ENCODE measurements around the gene PTP4A2.

Gene PTP4A2

GRCh38 chr1:31938184-31938975 lies at the start of gene PTP4A2:
PTP4A2 (minus strand) TSS chr1:31938368; CDS start chr1:31919065, 19,303 bp downstream.
- no peak within 1 kb of the TSS for H3K27ac ChIP-seq (ENCODE audit: low read length)
- no peaks in the 10 kb centered on the region; the same call in 1 of the 2 replicates for H3K4me1 ChIP-seq (ENCODE audit: control insufficient read depth, insufficient read depth, low read length)
- WGBS (ENCODE audit: insufficient coverage, insufficient read length), result no CpG with 5 or more reads among the region's 82 CpGs
- no peaks in the 10 kb centered on the region for H3K27me3 ChIP-seq (ENCODE audit: control insufficient read depth, insufficient read depth, low read length)
- peak; percentile 95 for DNase-seq (ENCODE audit: low read depth, low spot score)
- peak within 1 kb of the TSS; percentile 96 for H3K4me3 ChIP-seq (ENCODE audit: low read length)
- no peaks in the 10 kb centered on the region for H3K9me3 ChIP-seq (ENCODE audit: control insufficient read depth, insufficient read depth, low read length)
- no peaks in the 10 kb centered on the region for H3K36me3 ChIP-seq (ENCODE audit: control insufficient read depth, insufficient read depth, low read length)

- no peak for DNase-seq (ENCODE audit: low read depth, low spot score)
- H3K27me3 ChIP-seq (ENCODE audit: control insufficient read depth, insufficient read depth, low read length), result no peaks in the 10 kb centered on the region; the same call in 1 of the 2 replicates
- H3K4me1 ChIP-seq (ENCODE audit: control insufficient read depth, insufficient read depth, low read length), result no peaks in the 10 kb centered on the region
- H3K27ac ChIP-seq (ENCODE audit: low read length), result no peak overlapping the region
- WGBS (ENCODE audit: insufficient coverage, insufficient read length), result no CpG with 5 or more reads among the region's 9 CpGs
- H3K9me3 ChIP-seq (ENCODE audit: control insufficient read depth, insufficient read depth, low read length), result no peaks in the 10 kb centered on the region
- no peak overlapping the region for H3K4me3 ChIP-seq (ENCODE audit: low read length)
- no peaks in the 10 kb centered on the region for H3K36me3 ChIP-seq (ENCODE audit: control insufficient read depth, insufficient read depth, low read length)
Measured at GRCh38 chr1:31987135-31987619, 49.0 kb upstream of the PTP4A2 start.

- H3K27me3 ChIP-seq (ENCODE audit: control insufficient read depth, insufficient read depth, low read length), result no peaks in the 10 kb centered on the region
- no peak overlapping the region for H3K4me3 ChIP-seq (ENCODE audit: low read length)
- DNase-seq (ENCODE audit: low read depth, low spot score), result no peak
- H3K9me3 ChIP-seq (ENCODE audit: control insufficient read depth, insufficient read depth, low read length), result no peaks in the 10 kb centered on the region
- no peaks in the 10 kb centered on the region for H3K36me3 ChIP-seq (ENCODE audit: control insufficient read depth, insufficient read depth, low read length)
- H3K4me1 ChIP-seq (ENCODE audit: control insufficient read depth, insufficient read depth, low read length), result no peaks in the 10 kb centered on the region
- no CpG with 5 or more reads among the region's 4 CpGs for WGBS (ENCODE audit: insufficient coverage, insufficient read length)
- H3K27ac ChIP-seq (ENCODE audit: low read length), result no peak overlapping the region
Measured at GRCh38 chr1:31985430-31985829, 47.3 kb upstream of the PTP4A2 start.

- Histone ChIP-seq H3K27me3 (ENCODE audit: control insufficient read depth, insufficient read depth, low read length) (no peaks in the 10 kb centered on the region), H3K9me3 (ENCODE audit: control insufficient read depth, insufficient read depth, low read length) (no peaks in the 10 kb centered on the region), H3K36me3 (ENCODE audit: control insufficient read depth, insufficient read depth, low read length) (no peaks in the 10 kb centered on the region), H3K4me1 (ENCODE audit: control insufficient read depth, insufficient read depth, low read length) (no peaks in the 10 kb centered on the region), H3K27ac (ENCODE audit: low read length) (no peak overlapping the region), H3K4me3 (ENCODE audit: low read length) (no peak overlapping the region)
- no CpG with 5 or more reads among the region's 6 CpGs for WGBS (ENCODE audit: insufficient coverage, insufficient read length)
- DNase-seq (ENCODE audit: low read depth, low spot score), result no peak
Measured at GRCh38 chr1:31984419-31985347, 46.5 kb upstream of the PTP4A2 start.

- Histone ChIP-seq H3K36me3 (ENCODE audit: control insufficient read depth, insufficient read depth, low read length) (no peaks in the 10 kb centered on the region), H3K27ac (ENCODE audit: low read length) (no peak overlapping the region), H3K4me3 (ENCODE audit: low read length) (no peak overlapping the region), H3K27me3 (ENCODE audit: control insufficient read depth, insufficient read depth, low read length) (no peaks in the 10 kb centered on the region), H3K9me3 (ENCODE audit: control insufficient read depth, insufficient read depth, low read length) (no peaks in the 10 kb centered on the region), H3K4me1 (ENCODE audit: control insufficient read depth, insufficient read depth, low read length) (peaks cover 2% of the 10 kb centered on the region; the same call in 1 of the 2 replicates)
- no peak for DNase-seq (ENCODE audit: low read depth, low spot score)
- no CpG with 5 or more reads among the region's 3 CpGs for WGBS (ENCODE audit: insufficient coverage, insufficient read length)
Measured at GRCh38 chr1:31981972-31982371, 43.8 kb upstream of the PTP4A2 start.

GRCh38 chr1:31981456-31981839 lies 43.3 kb upstream of the PTP4A2 start:
- no CpG with 5 or more reads among the region's 2 CpGs for WGBS (ENCODE audit: insufficient coverage, insufficient read length)
- Histone ChIP-seq H3K36me3 (ENCODE audit: control insufficient read depth, insufficient read depth, low read length) (no peaks in the 10 kb centered on the region), H3K4me3 (ENCODE audit: low read length) (no peak overlapping the region), H3K27me3 (ENCODE audit: control insufficient read depth, insufficient read depth, low read length) (no peaks in the 10 kb centered on the region), H3K27ac (ENCODE audit: low read length) (no peak overlapping the region), H3K9me3 (ENCODE audit: control insufficient read depth, insufficient read depth, low read length) (no peaks in the 10 kb centered on the region), H3K4me1 (ENCODE audit: control insufficient read depth, insufficient read depth, low read length) (peaks cover 2% of the 10 kb centered on the region; the same call in 1 of the 2 replicates)
- no peak for DNase-seq (ENCODE audit: low read depth, low spot score)

- DNase-seq (ENCODE audit: low read depth, low spot score), result no peak
- no CpG with 5 or more reads among the region's 10 CpGs for WGBS (ENCODE audit: insufficient coverage, insufficient read length)
Measured at GRCh38 chr1:31980835-31981455, 42.8 kb upstream of the PTP4A2 start.

GRCh38 chr1:31978843-31979400 lies 40.8 kb upstream of the PTP4A2 start:
- DNase-seq (ENCODE audit: low read depth, low spot score), result no peak
- H3K4me3 ChIP-seq (ENCODE audit: low read length), result no peak overlapping the region
- no peaks in the 10 kb centered on the region for H3K27me3 ChIP-seq (ENCODE audit: control insufficient read depth, insufficient read depth, low read length)
- H3K4me1 ChIP-seq (ENCODE audit: control insufficient read depth, insufficient read depth, low read length), result peaks cover 2% of the 10 kb centered on the region; the same call in 1 of the 2 replicates
- H3K27ac ChIP-seq (ENCODE audit: low read length), result no peak overlapping the region
- no peaks in the 10 kb centered on the region for H3K36me3 ChIP-seq (ENCODE audit: control insufficient read depth, insufficient read depth, low read length)
- WGBS (ENCODE audit: insufficient coverage, insufficient read length), result no CpG with 5 or more reads among the region's 4 CpGs
- H3K9me3 ChIP-seq (ENCODE audit: control insufficient read depth, insufficient read depth, low read length), result no peaks in the 10 kb centered on the region

More at GRCh38 chr1:31980835-31981455, 42.8 kb upstream of the PTP4A2 start:
- Histone ChIP-seq H3K4me1 (ENCODE audit: control insufficient read depth, insufficient read depth, low read length) (peaks cover 2% of the 10 kb centered on the region; the same call in 1 of the 2 replicates), H3K27ac (ENCODE audit: low read length) (no peak overlapping the region), H3K27me3 (ENCODE audit: control insufficient read depth, insufficient read depth, low read length) (no peaks in the 10 kb centered on the region), H3K9me3 (ENCODE audit: control insufficient read depth, insufficient read depth, low read length) (no peaks in the 10 kb centered on the region), H3K4me3 (ENCODE audit: low read length) (no peak overlapping the region), H3K36me3 (ENCODE audit: control insufficient read depth, insufficient read depth, low read length) (no peaks in the 10 kb centered on the region)

GRCh38 chr1:31977385-31978131 lies 39.4 kb upstream of the PTP4A2 start:
- H3K9me3 ChIP-seq (ENCODE audit: control insufficient read depth, insufficient read depth, low read length), result no peaks in the 10 kb centered on the region
- no peak overlapping the region for H3K27ac ChIP-seq (ENCODE audit: low read length)
- H3K4me1 ChIP-seq (ENCODE audit: control insufficient read depth, insufficient read depth, low read length), result peaks cover 2% of the 10 kb centered on the region; the same call in 1 of the 2 replicates
- no peaks in the 10 kb centered on the region for H3K36me3 ChIP-seq (ENCODE audit: control insufficient read depth, insufficient read depth, low read length)
- no peaks in the 10 kb centered on the region for H3K27me3 ChIP-seq (ENCODE audit: control insufficient read depth, insufficient read depth, low read length)
- no peak overlapping the region for H3K4me3 ChIP-seq (ENCODE audit: low read length)
- peak; percentile 82 for DNase-seq (ENCODE audit: low read depth, low spot score)
- WGBS (ENCODE audit: insufficient coverage, insufficient read length), result no CpG with 5 or more reads among the region's 6 CpGs
